ENCODE results near the gene SLC22A3. TPM values are rescaled to one million over a fixed set of nuclear protein-coding genes. Genes with fewer than 3 reads are reported as not detected.

The SLC22A3 gene
- polyA plus RNA-seq, 1 of the 3 experiments (the other 2 are of a cell fraction) = not detected

- Histone ChIP-seq H3K4me2 (no peak overlapping the region), H3K79me2 (ENCODE audit: insufficient read depth) (no peaks in the 10 kb centered on the region), H4K20me1 (ENCODE audit: insufficient read depth) (no peaks in the 10 kb centered on the region), H3K4me1 (ENCODE audit: control insufficient read depth in 1 of 2, insufficient read depth in 2 of 2, low read depth in 1 of 2, low read length in 1 of 2) (no peaks in the 10 kb centered on the region), H3K9me2 (no peaks in the 10 kb centered on the region), H3K27me3 (ENCODE audit: insufficient read depth) (peaks cover 9% of the 10 kb centered on the region; the same call in 1 of the 2 replicates), H3K27ac (ENCODE audit: low read depth in 2 of 2, low read length in 1 of 2) (no peak overlapping the region), H3F3A (replicated peaks; ENCODE audit: insufficient read depth) (no peaks in the 10 kb centered on the region), H2AFZ (ENCODE audit: low read depth) (no peak overlapping the region), H3K36me3 (replicated peaks in 1 of 2; ENCODE audit: control insufficient read depth in 1 of 2, insufficient read depth in 2 of 2, low read length in 1 of 2) (no peaks in the 10 kb centered on the region), H3K9ac (no peak overlapping the region), H3K9me3 (no peaks in the 10 kb centered on the region), H3K4me3 (ENCODE audit: low read depth in 2 of 2, low read length in 1 of 2) (no peak overlapping the region)
- no peak for TF ChIP-seq NRF1 (IDR thresholded peaks at IDR 0.05; ENCODE audit: low read depth, low read length)
- no peak for TF ChIP-seq PBX3 (IDR thresholded peaks at IDR 0.05)
- TF ChIP-seq TCF12 (IDR thresholded peaks at IDR 0.05) = no peak
- no peak for TF ChIP-seq REST (IDR thresholded peaks at IDR 0.05; ENCODE audit: low read depth, low read length)
- TF ChIP-seq FOSL2 (IDR thresholded peaks at IDR 0.05; ENCODE audit: borderline replicate concordance, low read depth) = no peak
- no peak for TF ChIP-seq FOXM1 (IDR thresholded peaks at IDR 0.05; ENCODE audit: low read depth)
- no peak for TF ChIP-seq YY1 (IDR thresholded peaks at IDR 0.05; ENCODE audit: low read depth)
- no peak for TF ChIP-seq USF1 (IDR thresholded peaks at IDR 0.05; ENCODE audit: borderline replicate concordance, low read depth)
- TF ChIP-seq USF2 (IDR thresholded peaks at IDR 0.05; ENCODE audit: borderline replicate concordance, low read depth, low read length) = no peak
- TF ChIP-seq MXI1 (IDR thresholded peaks at IDR 0.05; ENCODE audit: low read depth, low read length) = no peak
- TF ChIP-seq NFIC (IDR thresholded peaks at IDR 0.05; ENCODE audit: borderline replicate concordance) = no peak
- TF ChIP-seq MEF2A (IDR thresholded peaks at IDR 0.05; ENCODE audit: borderline replicate concordance, low read depth) = no peak
- TF ChIP-seq EZH2phosphoT487 (IDR thresholded peaks at IDR 0.05; ENCODE audit: borderline replicate concordance, low read depth) = no peak
- TF ChIP-seq MAX (IDR thresholded peaks at IDR 0.05; ENCODE audit: low read depth) = no peak
- no peak for TF ChIP-seq IRF3 (IDR thresholded peaks at IDR 0.05; ENCODE audit: low read depth, low read length)
- TF ChIP-seq GATA2 (CRISPR knock-in tag; IDR thresholded peaks at IDR 0.05) = no peak
- no peak for TF ChIP-seq ZBTB33 (IDR thresholded peaks at IDR 0.05; ENCODE audit: borderline replicate concordance, low read depth)
- no peak for TF ChIP-seq POLR2AphosphoS5 (IDR thresholded peaks at IDR 0.05; ENCODE audit: low read depth, low read length)
- TF ChIP-seq TAF1 (IDR thresholded peaks at IDR 0.05; ENCODE audit: borderline replicate concordance, low read depth, low read length) = no peak
- no peak for DNase-seq
- CTCF ChIA-PET = no interaction called here
- 5% methylated on average over 3 of the region's 3 CpGs for WGBS (ENCODE audit: low lambda C conversion rate)
- POLR2A ChIA-PET = no interaction called here
Measured at GRCh38 chr6:160418370-160418769, 70.2 kb downstream of the SLC22A3 start.
